Pancreas (tissue), 10 donors: Measurements from ENCODE around the gene ETFA. TPM values are rescaled to one million over a fixed set of nuclear protein-coding genes. Genes with fewer than 3 reads are reported as not detected.
A peak's percentile ranks its signal among the peaks of the same experiment; 100 is the strongest.

Experiments
- ATAC-seq, 4 donors: fragments of 200-7000 bp; cut with Tn5 transposase; one replicate each; pipeline versions ENCODE4 v1.8.0 to v1.9.1; 2020; ENCODE audit warnings: mild to moderate bottlenecking in 4 of 4, moderate library complexity in 4 of 4
- DNase-seq, 6 donors: peaks; one replicate each; pipeline ENCODE4 v3.0.0-alpha.2; 2020
- FAIRE-seq: peaks from 2 replicates; lab custom pipeline; 2012; peaks lifted over from hg19 to GRCh38; lab: Jason Lieb, UNC
- H3K27ac ChIP-seq, 4 donors: fragments of 200-600 bp; sonication (generic); 1 replicate in 3 of 4; 2 replicates in 1 of 4; pipeline versions ENCODE4 v1.5.0 to v1.8.0; 2020
- H3K27me3 ChIP-seq, 4 donors: fragments of 200-600 bp; one replicate each; pipeline ENCODE4 v1.8.0; 2021
- H3K36me3 ChIP-seq, 3 donors: fragments of 200-600 bp; sonication (generic) in 1 of 3; one replicate each; pipeline versions ENCODE4 v1.5.0 to v1.8.0; 2020 to 2021
- H3K4me1 ChIP-seq, 3 donors: fragments of 200-600 bp; one replicate each; pipeline ENCODE4 v1.8.0; 2021
- H3K4me3 ChIP-seq, 4 donors: fragments of 200-600 bp; sonication (generic) in 2 of 4; one replicate each; pipeline versions ENCODE4 v1.5.0 to v1.8.0; 2020 to 2021
- H3K9me3 ChIP-seq, 4 donors: fragments of 200-600 bp; one replicate each; pipeline ENCODE4 v1.8.0; 2021
- WGBS, 2 donors: extraction: QIAGEN DNeasy Blood & Tissue Kit; methylation state at CpG; one replicate each; pipeline ENCODE4 v1.1.7; 2013; 5-methylcytosine and 5-hydroxymethylcytosine counted together
- intact Hi-C, 3 donors: fragments of 100-400 bp; cut with DNase I; formaldehyde crosslinking; loops; one replicate each; pipeline versions ENCODE4 v1.11.1 to v1.14.2; 2022
- polyA plus RNA-seq, 2 donors: library from polyadenylated mRNA; stranded (reverse); fragments of 200-250 nt; gene quantifications; one replicate each; pipeline ENCODE4 v1.2.3, GENCODE V29; 2013
- total RNA-seq, 6 donors: library from RNA; stranded (reverse); fragmentation: NEBNext Ultra II Directional in 4 of 6; extraction: Animal tissue kit (Norgen Biotek cat#: 25700) in 4 of 6; gene quantifications; one replicate each; pipeline versions ENCODE4 v1.2.1 to v1.2.4, GENCODE V29; 2021 to 2023
- TF ChIP-seq, protein P1 (sequence below), 4 donors: fragments of 200-600 bp; sonication (generic) in 3 of 4; IDR thresholded peaks; one replicate each; pipeline versions ENCODE4 v1.5.0 to v1.8.0; 2021; ENCODE audit warnings: antibody characterized with exemption in 4 of 4
- donor health status: healthy with polysubstance abuse.
- donor health status: DM: no; HTN: no; CAD: no; lungs with moderate emphysema.
- donor health status: DM: no; HTN: no; CAD: no.
- donor health status: control.
- donor health status: control.
- donor health status: Bipolar disorder and iron deficiency.
- donor health status: DM: yes; HTN: yes; CAD: no.
- donor health status: DM: no; HTN: no; CAD: no.
- donor health status: DM: no; HTN: no; CAD: no.
- donor health status: DM: yes; HTN: yes; CAD: no.

ETFA gene
- total and polyA plus RNA-seq, 8 donors: 27.5 to 51.2 (median 42.3) TPM

GRCh38 chr15:76165951-76166350 is 145.3 kb downstream of the ETFA start:
- peak in 1 of 6 donors; percentile 50 for DNase-seq
- 94% methylated on average over 15 of the region's 15 CpGs for WGBS, 2 donors
- intact Hi-C loops: no loop called here
- Histone ChIP-seq H3K27ac (no peak overlapping the region), H3K4me3 (no peak overlapping the region), H3K36me3 (no peaks in the 10 kb centered on the region), H3K27me3 (no peaks in the 10 kb centered on the region), H3K9me3 (no peaks in the 10 kb centered on the region), H3K4me1 (peaks cover 15 to 24% (median 17%) of the 10 kb centered on the region in 3 donors)
- TF ChIP-seq, protein P1, sequence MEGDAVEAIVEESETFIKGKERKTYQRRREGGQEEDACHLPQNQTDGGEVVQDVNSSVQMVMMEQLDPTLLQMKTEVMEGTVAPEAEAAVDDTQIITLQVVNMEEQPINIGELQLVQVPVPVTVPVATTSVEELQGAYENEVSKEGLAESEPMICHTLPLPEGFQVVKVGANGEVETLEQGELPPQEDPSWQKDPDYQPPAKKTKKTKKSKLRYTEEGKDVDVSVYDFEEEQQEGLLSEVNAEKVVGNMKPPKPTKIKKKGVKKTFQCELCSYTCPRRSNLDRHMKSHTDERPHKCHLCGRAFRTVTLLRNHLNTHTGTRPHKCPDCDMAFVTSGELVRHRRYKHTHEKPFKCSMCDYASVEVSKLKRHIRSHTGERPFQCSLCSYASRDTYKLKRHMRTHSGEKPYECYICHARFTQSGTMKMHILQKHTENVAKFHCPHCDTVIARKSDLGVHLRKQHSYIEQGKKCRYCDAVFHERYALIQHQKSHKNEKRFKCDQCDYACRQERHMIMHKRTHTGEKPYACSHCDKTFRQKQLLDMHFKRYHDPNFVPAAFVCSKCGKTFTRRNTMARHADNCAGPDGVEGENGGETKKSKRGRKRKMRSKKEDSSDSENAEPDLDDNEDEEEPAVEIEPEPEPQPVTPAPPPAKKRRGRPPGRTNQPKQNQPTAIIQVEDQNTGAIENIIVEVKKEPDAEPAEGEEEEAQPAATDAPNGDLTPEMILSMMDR (IDR thresholded peaks at IDR 0.05): no peak
- no peak for ATAC-seq
- no peak for FAIRE-seq

Other genes starting within 250 kb of the ETFA start
- gene ISL2, start 25.3 kb upstream of the ETFA start, total RNA-seq: under 1 TPM in 1 of 6 donors, not detected in 5; 0.41 TPM
- under 1 TPM; 0.11 to 0.16 TPM for gene ISL2, start 25.3 kb upstream of the ETFA start, polyA plus RNA-seq